Measurements from ENCODE around the gene SLC12A8. TPM values are rescaled to one million over a fixed set of nuclear protein-coding genes. Genes with fewer than 3 reads are reported as not detected.

The SLC12A8 gene
- total and polyA plus RNA-seq, 2 of the 13 experiments (the other 11 are each of a cell fraction or from before 2014, with no cell fraction given): 0.44 to 0.71 TPM

DNA sequence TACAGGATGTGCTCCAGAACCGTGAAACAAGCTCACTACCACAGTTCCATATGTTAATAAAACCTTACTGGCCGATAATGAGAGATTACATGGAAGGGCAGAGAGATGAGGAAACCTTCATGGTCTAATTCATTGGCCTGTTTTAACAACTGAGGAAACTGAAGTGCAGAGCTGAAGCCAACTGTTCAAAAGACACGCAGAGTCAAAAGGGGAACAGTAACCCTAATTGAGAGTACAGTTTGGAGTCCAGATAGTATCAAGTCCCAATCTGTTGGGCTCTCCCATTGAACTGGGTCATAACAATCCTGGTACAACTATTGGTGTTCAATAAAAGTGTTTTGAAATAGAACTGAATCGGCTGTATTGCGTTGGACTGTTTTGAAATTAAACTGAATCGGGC lies 69.6 kb downstream of the SLC12A8 start:
- in situ Hi-C loops (cut with HindIII; ENCODE audit: extremely low pct_ligation_motif_present, low pct_unique_long_range_greater_than_20kb) (no loop called here), intact Hi-C loops (cut with micrococcal nuclease; ENCODE audit: unreplicated experiment) (no loop called here)
- WGBS (ENCODE audit: low lambda C conversion rate): 53% methylated on average over 6 of the region's 6 CpGs
- no TSS peak for BruUV-seq (replicated peaks)
- Histone ChIP-seq H3K4me1 (ENCODE audit: insufficient read depth, low read length) (peaks cover 16% of the 10 kb centered on the region), H3K4me2 (ENCODE audit: low read depth, low read length) (no peak overlapping the region), H3K27ac (ENCODE audit: extremely low read length, insufficient read depth, low read length) (no peak overlapping the region), H3K36me3 (replicated peaks in 1 of 2; ENCODE audit: control insufficient read depth in 1 of 2, insufficient read depth in 2 of 2, low read length in 2 of 2) (no peaks in the 10 kb centered on the region), H3K9ac (ENCODE audit: insufficient read depth, low read depth, low read length) (no peak overlapping the region), H3K9me3 (ENCODE audit: low read length) (no peaks in the 10 kb centered on the region), H2AFZ (ENCODE audit: low read length) (no peak overlapping the region), H3K4me3 (replicated peaks in 1 of 3; ENCODE audit: insufficient read depth in 1 of 3, low read depth in 2 of 3, low read length in 3 of 3) (no peak overlapping the region), H4K20me1 (ENCODE audit: insufficient read depth, low read length) (no peaks in the 10 kb centered on the region), H3K27me3 (ENCODE audit: control insufficient read depth in 1 of 2, insufficient read depth in 2 of 2, low read length in 2 of 2) (peaks cover 0 to 23% of the 10 kb centered on the region in 2 experiments; a peak in 1 of 5 replicates), H3K79me2 (ENCODE audit: insufficient read depth, low read length) (no peaks in the 10 kb centered on the region)
- no peak for ATAC-seq
- DNase-seq (ENCODE audit: low spot score): no peak
- CTCF ChIA-PET (ENCODE audit: low intra/inter-chr PET ratio, low total read pairs): no interaction called here
- FAIRE-seq: no peak
- POLR2A ChIA-PET: no interaction called here
- TF ChIP-seq STAT5B (CRISPR knock-in tag; IDR thresholded peaks at IDR 0.05) (no peak), ZEB1 (IDR thresholded peaks at IDR 0.05; ENCODE audit: insufficient replicate concordance, low read depth) (no peak), CAMTA2 (CRISPR knock-in tag; IDR thresholded peaks at IDR 0.05; ENCODE audit: borderline replicate concordance) (no peak), ZNF224 (CRISPR knock-in tag; IDR thresholded peaks at IDR 0.05) (no peak), CENPX (CRISPR knock-in tag; IDR thresholded peaks at IDR 0.05) (no peak), TBX3 (IDR thresholded peaks at IDR 0.05; ENCODE audit: borderline replicate concordance) (no peak), STAG1 (CRISPR knock-in tag; IDR thresholded peaks at IDR 0.05) (no peak), EP300 (IDR thresholded peaks at IDR 0.05; ENCODE audit: low read depth in 2 of 2, low read length in 2 of 2) (no peak), EP300 (CRISPR knock-in tag; IDR thresholded peaks at IDR 0.05; ENCODE audit: borderline replicate concordance) (no peak), NR1H2 (CRISPR knock-in tag; IDR thresholded peaks at IDR 0.05; ENCODE audit: borderline replicate concordance, low read depth) (no peak), XRCC5 (optimal IDR thresholded peaks at IDR 0.05; ENCODE audit: low read length) (no peak)
- TF ChIP-seq, protein P1, sequence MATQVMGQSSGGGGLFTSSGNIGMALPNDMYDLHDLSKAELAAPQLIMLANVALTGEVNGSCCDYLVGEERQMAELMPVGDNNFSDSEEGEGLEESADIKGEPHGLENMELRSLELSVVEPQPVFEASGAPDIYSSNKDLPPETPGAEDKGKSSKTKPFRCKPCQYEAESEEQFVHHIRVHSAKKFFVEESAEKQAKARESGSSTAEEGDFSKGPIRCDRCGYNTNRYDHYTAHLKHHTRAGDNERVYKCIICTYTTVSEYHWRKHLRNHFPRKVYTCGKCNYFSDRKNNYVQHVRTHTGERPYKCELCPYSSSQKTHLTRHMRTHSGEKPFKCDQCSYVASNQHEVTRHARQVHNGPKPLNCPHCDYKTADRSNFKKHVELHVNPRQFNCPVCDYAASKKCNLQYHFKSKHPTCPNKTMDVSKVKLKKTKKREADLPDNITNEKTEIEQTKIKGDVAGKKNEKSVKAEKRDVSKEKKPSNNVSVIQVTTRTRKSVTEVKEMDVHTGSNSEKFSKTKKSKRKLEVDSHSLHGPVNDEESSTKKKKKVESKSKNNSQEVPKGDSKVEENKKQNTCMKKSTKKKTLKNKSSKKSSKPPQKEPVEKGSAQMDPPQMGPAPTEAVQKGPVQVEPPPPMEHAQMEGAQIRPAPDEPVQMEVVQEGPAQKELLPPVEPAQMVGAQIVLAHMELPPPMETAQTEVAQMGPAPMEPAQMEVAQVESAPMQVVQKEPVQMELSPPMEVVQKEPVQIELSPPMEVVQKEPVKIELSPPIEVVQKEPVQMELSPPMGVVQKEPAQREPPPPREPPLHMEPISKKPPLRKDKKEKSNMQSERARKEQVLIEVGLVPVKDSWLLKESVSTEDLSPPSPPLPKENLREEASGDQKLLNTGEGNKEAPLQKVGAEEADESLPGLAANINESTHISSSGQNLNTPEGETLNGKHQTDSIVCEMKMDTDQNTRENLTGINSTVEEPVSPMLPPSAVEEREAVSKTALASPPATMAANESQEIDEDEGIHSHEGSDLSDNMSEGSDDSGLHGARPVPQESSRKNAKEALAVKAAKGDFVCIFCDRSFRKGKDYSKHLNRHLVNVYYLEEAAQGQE (IDR thresholded peaks at IDR 0.05; ENCODE audit: borderline replicate concordance in 1 of 2, low read depth in 1 of 2, low read length in 2 of 2): no peak
- TF ChIP-seq, protein P2, sequence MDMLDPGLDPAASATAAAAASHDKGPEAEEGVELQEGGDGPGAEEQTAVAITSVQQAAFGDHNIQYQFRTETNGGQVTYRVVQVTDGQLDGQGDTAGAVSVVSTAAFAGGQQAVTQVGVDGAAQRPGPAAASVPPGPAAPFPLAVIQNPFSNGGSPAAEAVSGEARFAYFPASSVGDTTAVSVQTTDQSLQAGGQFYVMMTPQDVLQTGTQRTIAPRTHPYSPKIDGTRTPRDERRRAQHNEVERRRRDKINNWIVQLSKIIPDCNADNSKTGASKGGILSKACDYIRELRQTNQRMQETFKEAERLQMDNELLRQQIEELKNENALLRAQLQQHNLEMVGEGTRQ (IDR thresholded peaks at IDR 0.05; ENCODE audit: low read depth, low read length): no peak
- TF ChIP-seq, protein P2 (CRISPR knock-in tag; IDR thresholded peaks at IDR 0.05; ENCODE audit: borderline replicate concordance): no peak
- TF ChIP-seq, protein P3, sequence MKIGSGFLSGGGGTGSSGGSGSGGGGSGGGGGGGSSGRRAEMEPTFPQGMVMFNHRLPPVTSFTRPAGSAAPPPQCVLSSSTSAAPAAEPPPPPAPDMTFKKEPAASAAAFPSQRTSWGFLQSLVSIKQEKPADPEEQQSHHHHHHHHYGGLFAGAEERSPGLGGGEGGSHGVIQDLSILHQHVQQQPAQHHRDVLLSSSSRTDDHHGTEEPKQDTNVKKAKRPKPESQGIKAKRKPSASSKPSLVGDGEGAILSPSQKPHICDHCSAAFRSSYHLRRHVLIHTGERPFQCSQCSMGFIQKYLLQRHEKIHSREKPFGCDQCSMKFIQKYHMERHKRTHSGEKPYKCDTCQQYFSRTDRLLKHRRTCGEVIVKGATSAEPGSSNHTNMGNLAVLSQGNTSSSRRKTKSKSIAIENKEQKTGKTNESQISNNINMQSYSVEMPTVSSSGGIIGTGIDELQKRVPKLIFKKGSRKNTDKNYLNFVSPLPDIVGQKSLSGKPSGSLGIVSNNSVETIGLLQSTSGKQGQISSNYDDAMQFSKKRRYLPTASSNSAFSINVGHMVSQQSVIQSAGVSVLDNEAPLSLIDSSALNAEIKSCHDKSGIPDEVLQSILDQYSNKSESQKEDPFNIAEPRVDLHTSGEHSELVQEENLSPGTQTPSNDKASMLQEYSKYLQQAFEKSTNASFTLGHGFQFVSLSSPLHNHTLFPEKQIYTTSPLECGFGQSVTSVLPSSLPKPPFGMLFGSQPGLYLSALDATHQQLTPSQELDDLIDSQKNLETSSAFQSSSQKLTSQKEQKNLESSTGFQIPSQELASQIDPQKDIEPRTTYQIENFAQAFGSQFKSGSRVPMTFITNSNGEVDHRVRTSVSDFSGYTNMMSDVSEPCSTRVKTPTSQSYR (CRISPR knock-in tag; IDR thresholded peaks at IDR 0.05; ENCODE audit: borderline replicate concordance): no peak

All from HepG2 (cell line).